Naive thymus-derived CD4-positive, alpha-beta T cell (primary cell): ENCODE measurements around the gene TIMM22. TPM values are rescaled to one million over a fixed set of nuclear protein-coding genes. Genes with fewer than 3 reads are reported as not detected.

Experiments
- ATAC-seq: fragments of 150-1000 bp; cut with Tn5 transposase; 2 replicates; pipeline ENCODE4 v1.10.0; 2021; ENCODE audit warnings: mild to moderate bottlenecking, moderate library complexity
- CTCF ChIA-PET: fragments of 350-600 bp; sonication (Branson Sonifier 250); formaldehyde crosslinking; loops from one replicate; lab custom pipeline; 2021; ENCODE audit warnings: antibody characterized with exemption; lab: Charles Lee
- POLR2A ChIA-PET: fragments of 350-600 bp; sonication (Branson Sonifier 250); formaldehyde crosslinking; loops from one replicate; lab custom pipeline; 2021; ENCODE audit warnings: antibody characterized with exemption, inconsistent platforms; lab: Charles Lee
- DNase-seq, 9 donors: peaks; one replicate each; pipeline versions ENCODE4 v3.0.0 to v3.0.0-alpha.2; 2020 to 2022; ENCODE audit warnings: mixed read lengths in 1 of 9
- H3K27ac ChIP-seq: one replicate; pipeline ENCODE4 v1.7.0; 2013; ENCODE audit warnings: mild to moderate bottlenecking, low read depth, low read length, moderate library complexity
- H3K27me3 ChIP-seq, 2 donors: one replicate each; pipeline ENCODE4 v1.7.0; 2013; ENCODE audit warnings: low read length in 2 of 2, mild to moderate bottlenecking in 2 of 2, moderate library complexity in 2 of 2; ENCODE audit not compliant: control insufficient read depth in 2 of 2, insufficient read depth in 2 of 2
- H3K36me3 ChIP-seq, 3 experiments: 1 replicate in 2 of 3; 2 replicates in 1 of 3; pipeline ENCODE4 v1.7.0; 2013; ENCODE audit warnings: low read length in 3 of 3, mild to moderate bottlenecking in 3 of 3, moderate library complexity in 1 of 3; ENCODE audit not compliant: insufficient read depth in 3 of 3, control insufficient read depth in 2 of 3
- H3K4me1 ChIP-seq, 2 donors: one replicate each; pipeline ENCODE4 v1.7.0; 2013; ENCODE audit warnings: low read length in 2 of 2, mild to moderate bottlenecking in 2 of 2, moderate library complexity in 1 of 2; ENCODE audit not compliant: control insufficient read depth in 2 of 2, insufficient read depth in 2 of 2
- H3K4me3 ChIP-seq: 2 replicates; pipeline ENCODE4 v1.7.0; 2013; ENCODE audit warnings: mild to moderate bottlenecking, low read length
- H3K9me3 ChIP-seq, 3 experiments: 1 replicate in 2 of 3; 2 replicates in 1 of 3; pipeline ENCODE4 v1.7.0; 2013; ENCODE audit warnings: low read length in 3 of 3; ENCODE audit not compliant: control insufficient read depth in 2 of 3
- H3K27ac Mint-ChIP-seq, 9 donors: one replicate each; pipeline ENCODE4 v1.8.0; 2020 to 2022; ENCODE audit warnings: mixed read lengths in 9 of 9, mild to moderate bottlenecking in 8 of 9, moderate library complexity in 5 of 9, inconsistent platforms in 2 of 9
- H3K27me3 Mint-ChIP-seq, 5 donors: one replicate each; pipeline ENCODE4 v1.8.0; 2021 to 2022; ENCODE audit warnings: mixed read lengths in 5 of 5, mild to moderate bottlenecking in 1 of 5
- H3K36me3 Mint-ChIP-seq, 5 donors: one replicate each; pipeline ENCODE4 v1.8.0; 2020 to 2022; ENCODE audit warnings: mixed read lengths in 5 of 5, mild to moderate bottlenecking in 3 of 5, inconsistent platforms in 1 of 5
- H3K4me1 Mint-ChIP-seq, 7 donors: one replicate each; pipeline ENCODE4 v1.8.0; 2020 to 2022; ENCODE audit warnings: mixed read lengths in 7 of 7, mild to moderate bottlenecking in 3 of 7, inconsistent platforms in 1 of 7
- H3K4me3 Mint-ChIP-seq, 10 donors: one replicate each; pipeline ENCODE4 v1.8.0; 2020 to 2022; ENCODE audit warnings: mild to moderate bottlenecking in 10 of 10, mixed read lengths in 10 of 10, moderate library complexity in 6 of 10, inconsistent platforms in 2 of 10
- H3K9me3 Mint-ChIP-seq, 11 donors: one replicate each; pipeline ENCODE4 v1.8.0; 2020 to 2022; ENCODE audit warnings: mixed read lengths in 11 of 11, mild to moderate bottlenecking in 4 of 11, inconsistent platforms in 1 of 11, moderate library complexity in 1 of 11
- intact Hi-C, 2 donors: fragments of 100-400 bp; cut with micrococcal nuclease; formaldehyde crosslinking; loops; one replicate each; pipeline ENCODE4 v1.15.1; 2023
- polyA plus RNA-seq, 2 donors: library from polyadenylated mRNA; unstranded; fragments of 300-500 nt; fragmentation: Illumina TruSeq; gene quantifications; one replicate each; pipeline ENCODE4 v1.2.3, GENCODE V29; 2021
- total RNA-seq, 6 experiments: library from RNA in 5 of 6; stranded (reverse) in 5 of 6; gene quantifications; 1 replicate in 5 of 6; 2 replicates in 1 of 6; pipeline ENCODE4 v1.2.3 and lab custom pipeline; 2021 to 2026

TIMM22 gene
- total and polyA plus RNA-seq, 7 experiments from 2014 or later = 8.3 to 27.9 (median 13.0) TPM

GRCh38 chr17:953767-954166, 43.2 kb upstream of the TIMM22 start:
- POLR2A ChIA-PET = no interaction called here
- ATAC-seq = no peak
- no peaks in the 10 kb centered on the region for H3K36me3 ChIP-seq
- intact Hi-C loops = no loop called here
- no peak overlapping the region for H3K4me3 Mint-ChIP-seq
- H3K27me3 Mint-ChIP-seq = peaks cover 0 to 28% (median 11%) of the 10 kb centered on the region in 5 donors
- no peaks in the 10 kb centered on the region for H3K9me3 ChIP-seq
- DNase-seq = no peak
- H3K4me3 ChIP-seq = no peak overlapping the region
- no peaks in the 10 kb centered on the region for H3K27me3 ChIP-seq
- no peak overlapping the region for H3K27ac ChIP-seq
- H3K4me1 Mint-ChIP-seq = peaks cover 0 to 5% (median 0%) of the 10 kb centered on the region in 7 donors
- H3K9me3 Mint-ChIP-seq = no peaks in the 10 kb centered on the region
- H3K36me3 Mint-ChIP-seq = no peaks in the 10 kb centered on the region
- H3K27ac Mint-ChIP-seq = no peak overlapping the region
- peaks cover 0 to 5% of the 10 kb centered on the region in 2 donors for H3K4me1 ChIP-seq
- CTCF ChIA-PET = no interaction called here

GRCh38 chr17:954431-955164, 42.3 kb upstream of the TIMM22 start:
- H3K9me3 Mint-ChIP-seq = no peaks in the 10 kb centered on the region
- DNase-seq = no peak
- intact Hi-C loops = no loop called here
- Histone ChIP-seq H3K4me1 (peaks cover 0 to 5% of the 10 kb centered on the region in 2 donors), H3K27me3 (no peaks in the 10 kb centered on the region), H3K9me3 (no peaks in the 10 kb centered on the region), H3K4me3 (no peak overlapping the region), H3K36me3 (no peaks in the 10 kb centered on the region), H3K27ac (no peak overlapping the region)
- no peak overlapping the region for H3K27ac Mint-ChIP-seq
- ChIA-PET POLR2A (no interaction called here), CTCF (no interaction called here)
- ATAC-seq = no peak
- H3K36me3 Mint-ChIP-seq = no peaks in the 10 kb centered on the region
- peaks cover 0 to 28% (median 11%) of the 10 kb centered on the region in 5 donors for H3K27me3 Mint-ChIP-seq
- no peak overlapping the region for H3K4me3 Mint-ChIP-seq
- peaks cover 0 to 5% (median 0%) of the 10 kb centered on the region in 7 donors for H3K4me1 Mint-ChIP-seq

- Mint-ChIP-seq H3K9me3 (no peaks in the 10 kb centered on the region), H3K27me3 (peaks cover 0 to 17% (median 2%) of the 10 kb centered on the region in 5 donors), H3K36me3 (no peaks in the 10 kb centered on the region), H3K4me3 (no peak overlapping the region), H3K27ac (no peak overlapping the region), H3K4me1 (no peaks in the 10 kb centered on the region)
- POLR2A ChIA-PET = no interaction called here
- Histone ChIP-seq H3K9me3 (no peaks in the 10 kb centered on the region), H3K4me1 (peaks cover 0 to 1% of the 10 kb centered on the region in 2 donors), H3K27me3 (no peaks in the 10 kb centered on the region), H3K27ac (no peak overlapping the region), H3K4me3 (no peak overlapping the region), H3K36me3 (no peaks in the 10 kb centered on the region)
- no peak for ATAC-seq
- CTCF ChIA-PET = no interaction called here
- DNase-seq = no peak
- intact Hi-C loops = no loop called here
Measured at GRCh38 chr17:956905-957304, 40.0 kb upstream of the TIMM22 start.

- POLR2A ChIA-PET = no interaction called here
- CTCF ChIA-PET = no interaction called here
- no peaks in the 10 kb centered on the region for H3K27me3 ChIP-seq
- no peaks in the 10 kb centered on the region for H3K4me1 Mint-ChIP-seq
- intact Hi-C loops = no loop called here
- peaks cover 0 to 14% (median 5%) of the 10 kb centered on the region in 5 donors for H3K27me3 Mint-ChIP-seq
- no peak overlapping the region for H3K4me3 ChIP-seq
- H3K36me3 ChIP-seq = no peaks in the 10 kb centered on the region
- no peaks in the 10 kb centered on the region for H3K9me3 ChIP-seq
- no peak overlapping the region for H3K4me3 Mint-ChIP-seq
- no peak for ATAC-seq
- no peaks in the 10 kb centered on the region for H3K9me3 Mint-ChIP-seq
- no peaks in the 10 kb centered on the region for H3K4me1 ChIP-seq
- no peak overlapping the region for H3K27ac Mint-ChIP-seq
- no peak overlapping the region for H3K27ac ChIP-seq
- H3K36me3 Mint-ChIP-seq = no peaks in the 10 kb centered on the region
- no peak for DNase-seq
Measured at GRCh38 chr17:957856-958421, 39.0 kb upstream of the TIMM22 start.

GRCh38 chr17:958712-959451, 38.0 kb upstream of the TIMM22 start:
- ATAC-seq (no peak), DNase-seq (no peak)
- H3K4me3 Mint-ChIP-seq = no peak overlapping the region
- H3K27me3 Mint-ChIP-seq = peaks cover 0 to 13% (median 8%) of the 10 kb centered on the region in 5 donors
- no peak overlapping the region for H3K27ac Mint-ChIP-seq
- ChIA-PET POLR2A (no interaction called here), CTCF (no interaction called here)
- no peaks in the 10 kb centered on the region for H3K36me3 ChIP-seq
- H3K36me3 Mint-ChIP-seq = no peaks in the 10 kb centered on the region
- H3K4me1 Mint-ChIP-seq = no peaks in the 10 kb centered on the region
- no peaks in the 10 kb centered on the region for H3K4me1 ChIP-seq
- H3K9me3 ChIP-seq = no peaks in the 10 kb centered on the region
- H3K4me3 ChIP-seq = no peak overlapping the region
- H3K9me3 Mint-ChIP-seq = no peaks in the 10 kb centered on the region
- intact Hi-C loops = no loop called here
- no peaks in the 10 kb centered on the region for H3K27me3 ChIP-seq
- no peak overlapping the region for H3K27ac ChIP-seq

- ATAC-seq = no peak
- intact Hi-C loops = no loop called here
- no peak for DNase-seq
- Histone ChIP-seq H3K27me3 (no peaks in the 10 kb centered on the region), H3K4me1 (no peaks in the 10 kb centered on the region), H3K36me3 (no peaks in the 10 kb centered on the region), H3K9me3 (no peaks in the 10 kb centered on the region), H3K4me3 (no peak overlapping the region), H3K27ac (no peak overlapping the region)
- Mint-ChIP-seq H3K9me3 (no peaks in the 10 kb centered on the region), H3K4me3 (no peak overlapping the region), H3K27me3 (peaks cover 7 to 22% (median 13%) of the 10 kb centered on the region in 5 donors), H3K36me3 (no peaks in the 10 kb centered on the region), H3K4me1 (no peaks in the 10 kb centered on the region), H3K27ac (no peak overlapping the region)
- ChIA-PET CTCF (interaction anchor here (0.6 kb wide), 1 partner anchor 245 kb away, joined by 3 read pairs; no protein-coding TSS in a partner anchor), POLR2A (no interaction called here)
Measured at GRCh38 chr17:962166-962565, 34.8 kb upstream of the TIMM22 start.
